ENCODE measurements around the gene CYB561D2. TPM values are rescaled to one million over a fixed set of nuclear protein-coding genes. Genes with fewer than 3 reads are reported as not detected.

CYB561D2 gene
- total and polyA plus RNA-seq, 2 of the 13 experiments (the other 11 are each of a cell fraction or from before 2014, with no cell fraction given), result 11.1 to 17.2 TPM

DNA sequence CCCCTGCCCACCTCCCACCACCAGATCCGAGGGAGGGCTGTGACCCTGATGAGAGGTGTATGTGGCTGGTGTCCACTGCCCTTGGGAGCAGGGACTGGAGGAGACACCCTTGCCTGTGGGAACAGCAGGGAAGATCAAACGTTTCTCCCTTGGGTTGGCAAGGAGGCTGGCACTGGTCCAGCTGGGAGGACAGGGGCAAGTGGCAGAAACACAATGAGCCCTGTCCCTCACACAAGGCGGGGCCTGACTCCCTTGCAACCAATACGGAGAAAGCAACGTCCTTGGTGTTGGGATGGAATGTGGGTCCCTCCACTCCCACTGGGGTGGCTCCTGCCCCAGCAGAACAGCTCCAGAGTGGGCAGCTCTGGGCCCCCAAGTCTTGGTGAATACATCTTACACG is 33.4 kb upstream of the CYB561D2 start:
- Histone ChIP-seq H3K9me3 (ENCODE audit: low read length) (no peaks in the 10 kb centered on the region), H4K20me1 (ENCODE audit: insufficient read depth, low read length) (no peaks in the 10 kb centered on the region), H3K79me2 (ENCODE audit: insufficient read depth, low read length) (peaks cover 25% of the 10 kb centered on the region), H3K4me2 (ENCODE audit: low read depth, low read length) (no peak overlapping the region), H3K4me1 (ENCODE audit: insufficient read depth, low read length) (peaks cover 50% of the 10 kb centered on the region), H3K27me3 (ENCODE audit: control insufficient read depth in 1 of 2, insufficient read depth in 2 of 2, low read length in 2 of 2) (no peaks in the 10 kb centered on the region; a peak in 1 of 5 replicates), H3K27ac (ENCODE audit: extremely low read length, insufficient read depth, low read length) (no peak overlapping the region), H3K4me3 (replicated peaks in 1 of 3; ENCODE audit: insufficient read depth in 1 of 3, low read depth in 2 of 3, low read length in 3 of 3) (no peak overlapping the region), H3K9ac (ENCODE audit: insufficient read depth, low read depth, low read length) (no peak overlapping the region), H3K36me3 (replicated peaks in 1 of 2; ENCODE audit: control insufficient read depth in 1 of 2, insufficient read depth in 2 of 2, low read length in 2 of 2) (peaks cover 16 to 32% of the 10 kb centered on the region in 2 experiments), H2AFZ (ENCODE audit: low read length) (no peak overlapping the region)
- FAIRE-seq (no peak), DNase-seq (ENCODE audit: low spot score) (no peak), ATAC-seq (no peak)
- ChIA-PET CTCF (ENCODE audit: low intra/inter-chr PET ratio, low total read pairs) (no interaction called here), POLR2A (interaction anchor here (1.3 to 13.0 kb wide), 4 partner anchors 11 to 25 kb away, joined by 3 to 222 read pairs (median 6); partner anchors contain the start of genes HYAL1, HYAL3, IFRD2 and NAA80)
- in situ Hi-C loops (cut with HindIII; ENCODE audit: extremely low pct_ligation_motif_present, low pct_unique_long_range_greater_than_20kb), result no loop called here
- BruUV-seq (replicated peaks), result no TSS peak
- 70% methylated on average over 5 of the region's 6 CpGs for WGBS (ENCODE audit: low lambda C conversion rate)
- intact Hi-C loops (cut with micrococcal nuclease; ENCODE audit: unreplicated experiment), result no loop called here
- no peak for TF ChIP-seq ZNF562 (CRISPR knock-in tag; IDR thresholded peaks at IDR 0.05; ENCODE audit: borderline replicate concordance)
- TF ChIP-seq, protein P1, sequence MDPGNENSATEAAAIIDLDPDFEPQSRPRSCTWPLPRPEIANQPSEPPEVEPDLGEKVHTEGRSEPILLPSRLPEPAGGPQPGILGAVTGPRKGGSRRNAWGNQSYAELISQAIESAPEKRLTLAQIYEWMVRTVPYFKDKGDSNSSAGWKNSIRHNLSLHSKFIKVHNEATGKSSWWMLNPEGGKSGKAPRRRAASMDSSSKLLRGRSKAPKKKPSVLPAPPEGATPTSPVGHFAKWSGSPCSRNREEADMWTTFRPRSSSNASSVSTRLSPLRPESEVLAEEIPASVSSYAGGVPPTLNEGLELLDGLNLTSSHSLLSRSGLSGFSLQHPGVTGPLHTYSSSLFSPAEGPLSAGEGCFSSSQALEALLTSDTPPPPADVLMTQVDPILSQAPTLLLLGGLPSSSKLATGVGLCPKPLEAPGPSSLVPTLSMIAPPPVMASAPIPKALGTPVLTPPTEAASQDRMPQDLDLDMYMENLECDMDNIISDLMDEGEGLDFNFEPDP (CRISPR knock-in tag; conservative IDR thresholded peaks at IDR 0.05), result 0 out of 2 replicates have a peak, but pooled peaks have one; percentile 23

DNA sequence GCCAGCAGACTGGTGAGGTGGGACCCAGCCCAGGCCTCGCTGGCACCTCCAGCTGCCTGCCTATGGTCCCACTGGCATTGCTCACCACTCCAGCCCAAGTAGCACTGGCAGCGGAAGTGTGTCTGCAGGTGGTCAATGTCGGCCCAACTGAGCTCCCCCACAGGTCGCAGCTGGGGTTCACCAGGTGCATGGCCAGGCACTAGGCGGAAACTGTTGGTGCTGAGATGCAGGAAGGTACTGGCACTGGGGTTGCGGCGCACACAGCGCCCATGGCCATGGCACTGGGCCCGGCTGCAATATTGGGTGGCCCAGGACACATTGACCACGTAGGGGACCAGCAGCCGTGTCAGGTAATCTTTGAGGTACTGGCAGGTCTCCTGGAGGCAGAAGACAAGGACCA is 32.5 kb upstream of the CYB561D2 start:
- H3K27ac ChIP-seq (ENCODE audit: extremely low read length, insufficient read depth, low read length), result no peak overlapping the region
- intact Hi-C loops (cut with micrococcal nuclease; ENCODE audit: unreplicated experiment) (no loop called here), in situ Hi-C loops (cut with HindIII; ENCODE audit: extremely low pct_ligation_motif_present, low pct_unique_long_range_greater_than_20kb) (no loop called here)
- H3K4me3 ChIP-seq (replicated peaks in 1 of 3; ENCODE audit: insufficient read depth in 1 of 3, low read depth in 2 of 3, low read length in 3 of 3), result no peak overlapping the region
- BruUV-seq (replicated peaks), result no TSS peak
- H4K20me1 ChIP-seq (ENCODE audit: insufficient read depth, low read length), result no peaks in the 10 kb centered on the region
- H3K4me2 ChIP-seq (ENCODE audit: low read depth, low read length), result peak overlapping the region; percentile 94; the same call in 1 of the 2 replicates
- ATAC-seq (no peak), FAIRE-seq (no peak), DNase-seq (ENCODE audit: low spot score) (no peak)
- H3K9me3 ChIP-seq (ENCODE audit: low read length), result no peaks in the 10 kb centered on the region
- no peak overlapping the region for H3K9ac ChIP-seq (ENCODE audit: insufficient read depth, low read depth, low read length)
- no peaks in the 10 kb centered on the region; a peak in 1 of 5 replicates for H3K27me3 ChIP-seq (ENCODE audit: control insufficient read depth in 1 of 2, insufficient read depth in 2 of 2, low read length in 2 of 2)
- H3K36me3 ChIP-seq (replicated peaks in 1 of 2; ENCODE audit: control insufficient read depth in 1 of 2, insufficient read depth in 2 of 2, low read length in 2 of 2), result peaks cover 16 to 32% of the 10 kb centered on the region in 2 experiments
- no peak overlapping the region for H2AFZ ChIP-seq (ENCODE audit: low read length)
- POLR2A ChIA-PET, result interaction anchor here (1.3 to 13.0 kb wide), 4 partner anchors 10 to 26 kb away, joined by 3 to 222 read pairs (median 6); partner anchors contain the start of genes HYAL1, HYAL3, IFRD2 and NAA80
- peak; percentile 36 for TF ChIP-seq RBFOX2 (IDR thresholded peaks at IDR 0.05; ENCODE audit: low read depth, low read length)
- TF ChIP-seq, protein P2, sequence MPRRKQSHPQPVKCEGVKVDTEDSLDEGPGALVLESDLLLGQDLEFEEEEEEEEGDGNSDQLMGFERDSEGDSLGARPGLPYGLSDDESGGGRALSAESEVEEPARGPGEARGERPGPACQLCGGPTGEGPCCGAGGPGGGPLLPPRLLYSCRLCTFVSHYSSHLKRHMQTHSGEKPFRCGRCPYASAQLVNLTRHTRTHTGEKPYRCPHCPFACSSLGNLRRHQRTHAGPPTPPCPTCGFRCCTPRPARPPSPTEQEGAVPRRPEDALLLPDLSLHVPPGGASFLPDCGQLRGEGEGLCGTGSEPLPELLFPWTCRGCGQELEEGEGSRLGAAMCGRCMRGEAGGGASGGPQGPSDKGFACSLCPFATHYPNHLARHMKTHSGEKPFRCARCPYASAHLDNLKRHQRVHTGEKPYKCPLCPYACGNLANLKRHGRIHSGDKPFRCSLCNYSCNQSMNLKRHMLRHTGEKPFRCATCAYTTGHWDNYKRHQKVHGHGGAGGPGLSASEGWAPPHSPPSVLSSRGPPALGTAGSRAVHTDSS (CRISPR knock-in tag; conservative IDR thresholded peaks at IDR 0.05), result no peak
- TF ChIP-seq, protein P3, sequence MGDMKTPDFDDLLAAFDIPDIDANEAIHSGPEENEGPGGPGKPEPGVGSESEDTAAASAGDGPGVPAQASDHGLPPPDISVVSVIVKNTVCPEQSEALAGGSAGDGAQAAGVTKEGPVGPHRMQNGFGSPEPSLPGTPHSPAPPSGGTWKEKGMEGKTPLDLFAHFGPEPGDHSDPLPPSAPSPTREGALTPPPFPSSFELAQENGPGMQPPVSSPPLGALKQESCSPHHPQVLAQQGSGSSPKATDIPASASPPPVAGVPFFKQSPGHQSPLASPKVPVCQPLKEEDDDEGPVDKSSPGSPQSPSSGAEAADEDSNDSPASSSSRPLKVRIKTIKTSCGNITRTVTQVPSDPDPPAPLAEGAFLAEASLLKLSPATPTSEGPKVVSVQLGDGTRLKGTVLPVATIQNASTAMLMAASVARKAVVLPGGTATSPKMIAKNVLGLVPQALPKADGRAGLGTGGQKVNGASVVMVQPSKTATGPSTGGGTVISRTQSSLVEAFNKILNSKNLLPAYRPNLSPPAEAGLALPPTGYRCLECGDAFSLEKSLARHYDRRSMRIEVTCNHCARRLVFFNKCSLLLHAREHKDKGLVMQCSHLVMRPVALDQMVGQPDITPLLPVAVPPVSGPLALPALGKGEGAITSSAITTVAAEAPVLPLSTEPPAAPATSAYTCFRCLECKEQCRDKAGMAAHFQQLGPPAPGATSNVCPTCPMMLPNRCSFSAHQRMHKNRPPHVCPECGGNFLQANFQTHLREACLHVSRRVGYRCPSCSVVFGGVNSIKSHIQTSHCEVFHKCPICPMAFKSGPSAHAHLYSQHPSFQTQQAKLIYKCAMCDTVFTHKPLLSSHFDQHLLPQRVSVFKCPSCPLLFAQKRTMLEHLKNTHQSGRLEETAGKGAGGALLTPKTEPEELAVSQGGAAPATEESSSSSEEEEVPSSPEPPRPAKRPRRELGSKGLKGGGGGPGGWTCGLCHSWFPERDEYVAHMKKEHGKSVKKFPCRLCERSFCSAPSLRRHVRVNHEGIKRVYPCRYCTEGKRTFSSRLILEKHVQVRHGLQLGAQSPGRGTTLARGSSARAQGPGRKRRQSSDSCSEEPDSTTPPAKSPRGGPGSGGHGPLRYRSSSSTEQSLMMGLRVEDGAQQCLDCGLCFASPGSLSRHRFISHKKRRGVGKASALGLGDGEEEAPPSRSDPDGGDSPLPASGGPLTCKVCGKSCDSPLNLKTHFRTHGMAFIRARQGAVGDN (CRISPR knock-in tag; IDR thresholded peaks at IDR 0.05), result 0 out of 2 replicates have a peak, but pooled peaks have one; percentile 32
- peak; percentile 75 for TF ChIP-seq AGO2 (optimal IDR thresholded peaks at IDR 0.05; ENCODE audit: low read depth, low read length)
- 0 out of 2 replicates have a peak, but pooled peaks have one; percentile 39 for TF ChIP-seq HNRNPL (IDR thresholded peaks at IDR 0.05; ENCODE audit: low read depth, low read length)
- 100% methylated on average over 3 of the region's 11 CpGs for WGBS (ENCODE audit: low lambda C conversion rate)
- H3K4me1 ChIP-seq (ENCODE audit: insufficient read depth, low read length), result peaks cover 58% of the 10 kb centered on the region
- CTCF ChIA-PET (ENCODE audit: low intra/inter-chr PET ratio, low total read pairs), result no interaction called here
- H3K79me2 ChIP-seq (ENCODE audit: insufficient read depth, low read length), result peaks cover 25% of the 10 kb centered on the region
